ENCODE measurements around the gene HCN3.
"Not testable (repeated sequence)": the region's sequence is repeated elsewhere in the genome, so short reads cannot be mapped to it uniquely, and the experiment has no call there.

HCN3 gene

GRCh38 chr1:155325603-155325893 is 48.3 kb downstream of the HCN3 start:
- Histone ChIP-seq H3K4me1 (ENCODE audit: insufficient read depth, poor library complexity, severe bottlenecking) (no peaks in the 10 kb centered on the region), H3K36me3 (ENCODE audit: low read depth) (peaks cover 26% of the 10 kb centered on the region), H3K27me3 (ENCODE audit: insufficient read depth, poor library complexity, severe bottlenecking) (no peaks in the 10 kb centered on the region), H3K4me3 (ENCODE audit: severe bottlenecking) (peak overlapping the region; percentile 52), H3K9me3 (ENCODE audit: severe bottlenecking) (no peaks in the 10 kb centered on the region), H3K27ac (ENCODE audit: poor library complexity, severe bottlenecking) (peak overlapping the region; percentile 83)
- DNase-seq (ENCODE audit: low spot score) (no peak), ATAC-seq (ENCODE audit: low read depth) (no peak)
- TF ChIP-seq CTCF (IDR thresholded peaks at IDR 0.05; ENCODE audit: poor library complexity, severe bottlenecking): no peak

GRCh38 chr1:155326020-155326526 is 48.8 kb downstream of the HCN3 start:
- no peak for DNase-seq (ENCODE audit: low spot score)
- peak overlapping the region; percentile 83 for H3K27ac ChIP-seq (ENCODE audit: poor library complexity, severe bottlenecking)

GRCh38 chr1:155326631-155327037 is 49.4 kb downstream of the HCN3 start:
- no peak for TF ChIP-seq CTCF (IDR thresholded peaks at IDR 0.05; ENCODE audit: poor library complexity, severe bottlenecking)
- Histone ChIP-seq H3K9me3 (ENCODE audit: severe bottlenecking) (no peaks in the 10 kb centered on the region), H3K27ac (ENCODE audit: poor library complexity, severe bottlenecking) (no peak overlapping the region), H3K4me3 (ENCODE audit: severe bottlenecking) (no peak overlapping the region), H3K4me1 (ENCODE audit: insufficient read depth, poor library complexity, severe bottlenecking) (no peaks in the 10 kb centered on the region), H3K27me3 (ENCODE audit: insufficient read depth, poor library complexity, severe bottlenecking) (no peaks in the 10 kb centered on the region), H3K36me3 (ENCODE audit: low read depth) (peaks cover 31% of the 10 kb centered on the region)
- ATAC-seq (ENCODE audit: low read depth): no peak
- no peak for DNase-seq (ENCODE audit: low spot score)

More at GRCh38 chr1:155326020-155326526, 48.8 kb downstream of the HCN3 start:
- H3K27me3 ChIP-seq (ENCODE audit: insufficient read depth, poor library complexity, severe bottlenecking): no peaks in the 10 kb centered on the region
- no peaks in the 10 kb centered on the region for H3K9me3 ChIP-seq (ENCODE audit: severe bottlenecking)
- TF ChIP-seq CTCF (IDR thresholded peaks at IDR 0.05; ENCODE audit: poor library complexity, severe bottlenecking): no peak
- peaks cover 30% of the 10 kb centered on the region for H3K36me3 ChIP-seq (ENCODE audit: low read depth)
- no peak for ATAC-seq (ENCODE audit: low read depth)
- H3K4me1 ChIP-seq (ENCODE audit: insufficient read depth, poor library complexity, severe bottlenecking): no peaks in the 10 kb centered on the region
- H3K4me3 ChIP-seq (ENCODE audit: severe bottlenecking): no peak overlapping the region

GRCh38 chr1:155327981-155328380 is 50.7 kb downstream of the HCN3 start:
- Histone ChIP-seq H3K4me3 (ENCODE audit: severe bottlenecking) (no peak overlapping the region), H3K36me3 (ENCODE audit: low read depth) (peaks cover 31% of the 10 kb centered on the region), H3K9me3 (ENCODE audit: severe bottlenecking) (no peaks in the 10 kb centered on the region), H3K27ac (ENCODE audit: poor library complexity, severe bottlenecking) (no peak overlapping the region), H3K27me3 (ENCODE audit: insufficient read depth, poor library complexity, severe bottlenecking) (no peaks in the 10 kb centered on the region), H3K4me1 (ENCODE audit: insufficient read depth, poor library complexity, severe bottlenecking) (no peaks in the 10 kb centered on the region)
- ATAC-seq (ENCODE audit: low read depth) (no peak), DNase-seq (ENCODE audit: low spot score) (no peak)
- no peak for TF ChIP-seq CTCF (IDR thresholded peaks at IDR 0.05; ENCODE audit: poor library complexity, severe bottlenecking)

GRCh38 chr1:155328856-155329255 is 51.6 kb downstream of the HCN3 start:
- H3K4me3 ChIP-seq (ENCODE audit: severe bottlenecking); H3K27ac ChIP-seq (ENCODE audit: poor library complexity, severe bottlenecking); H3K4me1 ChIP-seq (ENCODE audit: insufficient read depth, poor library complexity, severe bottlenecking); H3K27me3 ChIP-seq (ENCODE audit: insufficient read depth, poor library complexity, severe bottlenecking); H3K9me3 ChIP-seq (ENCODE audit: severe bottlenecking); ATAC-seq (ENCODE audit: low read depth); DNase-seq (ENCODE audit: low spot score): not testable (repeated sequence)
- peaks cover 36% of the 10 kb centered on the region for H3K36me3 ChIP-seq (ENCODE audit: low read depth)

Measured in RWPE2 (cell line).